GM12878 (cell line): Measurements from ENCODE around the gene HCRTR2. TPM values are rescaled to one million over a fixed set of nuclear protein-coding genes. Genes with fewer than 3 reads are reported as not detected.

ENCODE experiments used
- ATAC-seq: fragments of 200-7000 bp; cut with Tn5 transposase; 3 replicates; pipeline ENCODE4 v1.9.1; 2020; ENCODE audit warnings: mild to moderate bottlenecking, moderate library complexity
- BruUV-seq: library from RNA; stranded (reverse); fragments of 400-500 nt; replicated peaks from 2 replicates; lab custom pipeline; 2021; lab: Mats Ljungman, UMichigan
- CTCF ChIA-PET: fragments of 300-600 bp; sonication (Branson Sonifier 250); formaldehyde crosslinking; extraction: SDS; loops from one replicate; lab custom pipeline; 2021; ENCODE audit warnings: inconsistent platforms; lab: Yijun Ruan, JAX
- POLR2A ChIA-PET: fragments of 350-600 bp; formaldehyde crosslinking; extraction: SDS; loops from one replicate; lab custom pipeline; 2021; ENCODE audit warnings: inconsistent platforms; lab: Charles Lee
- RAD21 ChIA-PET: fragments of 300-600 bp; sonication (Branson Sonifier 250); formaldehyde crosslinking; loops from one replicate; lab custom pipeline; 2023; ENCODE audit warnings: antibody characterized with exemption; ENCODE audit not compliant: unreplicated experiment; lab: Charles Lee
- SMC1A ChIA-PET: fragments of 300-600 bp; sonication (Branson Sonifier 250); formaldehyde crosslinking; loops from one replicate; lab custom pipeline; 2023; ENCODE audit not compliant: unreplicated experiment, uncharacterized antibody; lab: Charles Lee
- DNase-seq: peaks from one replicate; pipeline ENCODE4 v3.0.0-alpha.2; 2011; ENCODE audit warnings: low read depth, low spot score
- FAIRE-seq: peaks from 3 replicates; lab custom pipeline; 2011; peaks lifted over from hg19 to GRCh38; lab: Jason Lieb, UNC
- H2AFZ ChIP-seq: 2 replicates; pipeline ENCODE4 v1.6.0; 2011; ENCODE audit warnings: low read depth, low read length, control low read depth; ENCODE audit not compliant: control insufficient read depth
- H3K27ac ChIP-seq: 2 replicates; pipeline ENCODE4 v1.5.1; 2011; ENCODE audit warnings: control low read depth; ENCODE audit not compliant: control insufficient read depth, insufficient read depth
- H3K27me3 ChIP-seq, 2 experiments: replicated peaks in 1 of 2; 2 replicates each; pipeline versions ENCODE4 v1.6.0 to v1.6.1; 2011; ENCODE audit warnings: low read length in 1 of 2; ENCODE audit not compliant: control insufficient read depth in 2 of 2, insufficient read depth in 2 of 2
- H3K36me3 ChIP-seq, 2 experiments: 2 replicates each; pipeline ENCODE4 v1.5.1; 2011; ENCODE audit warnings: low read length in 1 of 2; ENCODE audit not compliant: control insufficient read depth in 2 of 2, insufficient read depth in 2 of 2
- H3K4me1 ChIP-seq: 2 replicates; pipeline ENCODE4 v1.6.1; 2011; ENCODE audit warnings: mild to moderate bottlenecking, low read length, moderate library complexity, mixed read lengths; ENCODE audit not compliant: control insufficient read depth, insufficient read depth
- H3K4me2 ChIP-seq: 2 replicates; pipeline ENCODE4 v1.6.0; 2011; ENCODE audit warnings: control low read depth; ENCODE audit not compliant: control insufficient read depth, insufficient read depth
- H3K4me3 ChIP-seq: fragments of 200-600 bp; sonication (generic); 2 replicates; pipeline ENCODE4 v1.5.1; 2016
- H3K79me2 ChIP-seq: 2 replicates; pipeline ENCODE4 v1.6.0; 2011; ENCODE audit warnings: low read length; ENCODE audit not compliant: control insufficient read depth, insufficient read depth
- H3K9ac ChIP-seq: 2 replicates; pipeline ENCODE4 v1.8.0; 2011; ENCODE audit warnings: low read length, control low read depth, mixed read lengths; ENCODE audit not compliant: control insufficient read depth, insufficient read depth
- H3K9me3 ChIP-seq: replicated peaks from 3 replicates; pipeline ENCODE4 v1.5.1; 2011; ENCODE audit warnings: mild to moderate bottlenecking, low read length; ENCODE audit not compliant: control insufficient read depth, insufficient read depth
- H4K20me1 ChIP-seq: 2 replicates; pipeline ENCODE4 v1.6.0; 2011; ENCODE audit not compliant: control insufficient read depth, insufficient read depth
- BRCA1 ChIP-seq: IDR thresholded peaks from 2 replicates; pipeline ENCODE4 v1.6.1; 2011; ENCODE audit warnings: low read depth, low read length, improper control_type of control experiment
- FOXK2 ChIP-seq: fragments of 450-650 bp; IDR thresholded peaks from 2 replicates; pipeline ENCODE4 v1.6.1; 2017; ENCODE audit warnings: mild to moderate bottlenecking, moderate library complexity
- KDM1A ChIP-seq: fragments of 200-600 bp; sonication (generic); IDR thresholded peaks from 2 replicates; pipeline ENCODE4 v1.6.1; 2016; ENCODE audit warnings: borderline replicate concordance
- MAX ChIP-seq: IDR thresholded peaks from 2 replicates; pipeline ENCODE4 v1.6.1; 2012; ENCODE audit warnings: low read depth, low read length, improper control_type of control experiment
- RCOR1 ChIP-seq: conservative IDR thresholded peaks from 2 replicates; pipeline ENCODE4 v1.6.1; 2012; ENCODE audit warnings: low read depth, low read length, improper control_type of control experiment
- ZNF622 ChIP-seq: fragments of 450-650 bp; IDR thresholded peaks from 2 replicates; pipeline ENCODE4 v1.6.1; 2017; ENCODE audit warnings: mild to moderate bottlenecking, inconsistent platforms
- WGBS: methylation state at CpG from one replicate; pipeline ENCODE4 v1.1.6; 2016; ENCODE audit warnings: low lambda C conversion rate; ENCODE audit not compliant: insufficient replicate concordance, insufficient coverage; ENCODE audit errors: missing lambda C conversion rate; 5-methylcytosine and 5-hydroxymethylcytosine counted together
- in situ Hi-C: fragments of 300-500 bp; cut with MboI; formaldehyde crosslinking; loops from 9 replicates; pipeline ENCODE4 v1.14.3; 2018; ENCODE audit warnings: mixed read lengths
- intact Hi-C: fragments of 100-400 bp; cut with micrococcal nuclease; formaldehyde crosslinking; loops from one replicate; pipeline ENCODE4 v1.14.2; 2022; ENCODE audit not compliant: unreplicated experiment
- polyA plus RNA-seq, 11 experiments: library from polyadenylated mRNA; depleted of rRNA in 4 of 11; unstranded in 6 of 11; stranded (reverse) in 5 of 11; fragments of >200 nt; fragmentation: Nextera tagmentation in 4 of 11; fragmentation: Illumina TruSeq in 1 of 11; extraction: Ambion mirVana in 4 of 11; extraction: Trizol in 1 of 11; gene quantifications; 1 replicate in 1 of 11; 2 replicates in 10 of 11; pipeline versions ENCODE4 v1.2.1 to v1.2.3, GENCODE V29; 2011 to 2016; ENCODE audit warnings: inconsistent platforms in 2 of 11, missing spikeins in 2 of 11, low read depth in 1 of 11
- total RNA-seq, 4 experiments: library from RNA; depleted of rRNA in 3 of 4; stranded (reverse); fragments of >200 nt in 3 of 4; fragmentation: Illumina TruSeq in 1 of 4; extraction: Trizol in 1 of 4; gene quantifications; 2 replicates each; pipeline versions ENCODE4 v1.2.1 to v1.2.3, GENCODE V29; 2013 to 2021
- TF ChIP-seq, protein P1 (sequence below): fragments of 450-650 bp; IDR thresholded peaks from 2 replicates; pipeline ENCODE4 v1.6.1; 2017; ENCODE audit warnings: low read depth, mild to moderate bottlenecking, moderate library complexity

HCRTR2 gene
- total and polyA plus RNA-seq, 10 of the 15 experiments (the other 5 are each of a cell fraction or from before 2014, with no cell fraction given) = not detected

DNA sequence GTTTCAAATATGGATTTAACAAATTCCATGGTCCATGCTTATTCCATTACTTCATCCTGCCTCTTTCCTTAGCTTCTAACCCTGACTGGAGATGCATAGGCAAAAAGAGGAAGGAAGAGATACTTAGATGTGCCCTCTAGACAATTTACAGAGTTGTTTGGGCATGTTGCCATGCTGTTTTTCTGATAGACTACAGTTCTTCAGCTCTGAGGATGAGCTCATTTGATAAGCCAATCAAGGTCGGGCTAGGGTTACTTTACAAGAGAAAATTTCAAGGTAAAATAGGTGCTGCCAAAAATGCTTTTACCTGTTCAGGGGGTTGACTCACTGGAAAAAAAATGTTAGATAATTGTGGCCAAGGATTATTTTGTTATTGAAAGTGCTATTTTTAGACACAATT, 5.9 kb downstream of the HCRTR2 start:
- H3K36me3 ChIP-seq = no peaks in the 10 kb centered on the region
- ChIA-PET SMC1A (no interaction called here), POLR2A (no interaction called here), CTCF (no interaction called here), RAD21 (no interaction called here)
- H3K4me1 ChIP-seq = no peaks in the 10 kb centered on the region
- no peak overlapping the region for H3K9ac ChIP-seq
- no peak overlapping the region for H3K4me3 ChIP-seq
- H3K27me3 ChIP-seq = no peaks in the 10 kb centered on the region
- in situ Hi-C loops (no loop called here), intact Hi-C loops (no loop called here)
- no peak overlapping the region for H2AFZ ChIP-seq
- H3K27ac ChIP-seq = no peak overlapping the region
- no peak for ATAC-seq
- no peaks in the 10 kb centered on the region for H3K9me3 ChIP-seq
- H4K20me1 ChIP-seq = no peaks in the 10 kb centered on the region
- FAIRE-seq = no peak
- TF ChIP-seq KDM1A = no peak
- no peak for TF ChIP-seq RCOR1
- no peak for TF ChIP-seq ZNF622
- no peak for TF ChIP-seq MAX
- TF ChIP-seq, protein P1, sequence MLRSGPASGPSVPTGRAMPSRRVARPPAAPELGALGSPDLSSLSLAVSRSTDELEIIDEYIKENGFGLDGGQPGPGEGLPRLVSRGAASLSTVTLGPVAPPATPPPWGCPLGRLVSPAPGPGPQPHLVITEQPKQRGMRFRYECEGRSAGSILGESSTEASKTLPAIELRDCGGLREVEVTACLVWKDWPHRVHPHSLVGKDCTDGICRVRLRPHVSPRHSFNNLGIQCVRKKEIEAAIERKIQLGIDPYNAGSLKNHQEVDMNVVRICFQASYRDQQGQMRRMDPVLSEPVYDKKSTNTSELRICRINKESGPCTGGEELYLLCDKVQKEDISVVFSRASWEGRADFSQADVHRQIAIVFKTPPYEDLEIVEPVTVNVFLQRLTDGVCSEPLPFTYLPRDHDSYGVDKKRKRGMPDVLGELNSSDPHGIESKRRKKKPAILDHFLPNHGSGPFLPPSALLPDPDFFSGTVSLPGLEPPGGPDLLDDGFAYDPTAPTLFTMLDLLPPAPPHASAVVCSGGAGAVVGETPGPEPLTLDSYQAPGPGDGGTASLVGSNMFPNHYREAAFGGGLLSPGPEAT = no peak
- no peak for TF ChIP-seq FOXK2
- TF ChIP-seq BRCA1 = no peak
- BruUV-seq = no TSS peak
- DNase-seq = no peak
- WGBS = 0% methylated on average over 1 of the region's 1 CpG
- no peaks in the 10 kb centered on the region for H3K79me2 ChIP-seq
- H3K4me2 ChIP-seq = no peak overlapping the region
